CD4-positive, alpha-beta T cell treated with Interferon gamma for 1 hour (primary cell): ENCODE data around the gene MYOF.
"Not testable (repeated sequence)": the region's sequence is repeated elsewhere in the genome, so short reads cannot be mapped to it uniquely, and the experiment has no call there.

Source experiments
- DNase-seq: peaks from one replicate; pipeline ENCODE4 v3.0.0-alpha.2; 2020

MYOF gene

GRCh38 chr10:93481637-93482144 lies 443 bp downstream of the MYOF start:
- no peak for DNase-seq

DNA sequence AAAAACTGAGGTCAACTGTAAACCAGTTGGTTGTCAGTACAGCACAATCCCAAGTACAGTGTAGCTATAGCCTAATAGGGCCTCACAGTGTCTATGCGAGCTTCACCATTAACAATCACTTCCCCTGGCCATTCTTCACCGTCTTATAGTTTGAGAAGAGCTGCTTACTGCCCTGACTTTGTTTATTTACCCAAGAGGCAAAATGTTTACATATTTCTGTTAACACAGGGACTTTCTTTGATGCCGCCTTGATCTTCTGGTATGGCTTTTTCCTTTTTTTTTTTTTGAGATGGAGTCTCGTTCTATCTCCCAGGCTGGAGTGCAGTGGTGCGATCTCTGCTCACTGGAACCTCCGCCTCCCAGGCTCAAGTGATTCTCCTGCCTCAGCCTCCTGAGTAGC lies 3.3 kb downstream of the MYOF start:
- DNase-seq: no peak

DNA sequence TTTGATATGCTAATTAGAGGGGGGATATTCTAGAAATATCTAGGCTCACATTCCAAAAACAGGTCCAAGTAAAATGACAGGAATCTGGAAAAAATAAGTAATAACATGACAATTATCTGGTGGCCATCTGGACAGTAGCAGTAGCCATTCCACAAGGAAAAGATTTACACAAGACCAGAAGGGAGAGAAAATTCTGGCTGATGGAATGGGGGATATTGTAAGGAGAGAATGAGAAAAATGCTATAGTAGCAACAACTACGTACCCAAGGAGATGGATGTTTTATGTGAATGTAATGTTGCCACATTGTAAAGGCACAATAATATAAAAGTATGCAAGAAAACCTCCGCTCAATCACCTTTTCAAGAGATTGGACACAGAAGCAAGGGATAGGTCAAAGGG lies 5.4 kb downstream of the MYOF start:
- no peak for DNase-seq

DNA sequence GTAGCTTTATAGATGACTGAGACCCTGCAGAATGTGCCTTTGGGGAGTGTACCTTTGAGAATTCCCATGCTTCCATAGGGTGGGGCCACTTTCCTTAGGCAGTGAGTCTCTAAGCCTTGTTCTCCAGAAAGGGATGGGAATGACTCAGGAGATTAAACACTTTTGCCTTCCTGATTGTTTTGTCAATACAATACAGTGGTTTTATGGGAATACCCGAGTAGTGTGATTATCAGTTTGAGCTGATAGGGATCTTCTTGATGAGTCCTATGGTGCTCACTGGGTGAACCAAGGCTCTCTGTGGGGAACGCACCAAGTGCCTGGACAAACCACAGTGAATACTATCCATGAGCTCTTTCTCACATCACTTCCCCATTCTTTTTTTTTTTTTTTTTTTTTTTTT lies 6.3 kb downstream of the MYOF start:
- no peak for DNase-seq

DNA sequence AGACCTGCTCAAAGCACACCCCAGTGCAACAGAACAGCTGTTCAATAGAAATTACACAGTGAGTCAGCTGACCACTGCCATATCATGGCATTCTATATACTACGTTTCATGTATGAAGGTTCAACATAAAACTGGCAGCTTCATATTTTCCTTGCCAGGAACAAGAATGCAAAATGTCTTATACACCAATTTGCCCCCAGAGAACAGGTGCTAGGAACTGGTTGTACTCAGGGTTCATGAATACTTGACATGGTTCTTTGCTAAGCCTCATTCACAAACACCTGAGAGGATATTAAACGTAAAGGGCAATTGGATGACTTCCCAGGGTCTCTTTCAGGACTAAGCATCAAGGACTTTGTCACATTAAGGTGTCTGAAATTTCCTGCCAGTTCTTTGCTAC lies 6.9 kb downstream of the MYOF start:
- no peak for DNase-seq

DNA sequence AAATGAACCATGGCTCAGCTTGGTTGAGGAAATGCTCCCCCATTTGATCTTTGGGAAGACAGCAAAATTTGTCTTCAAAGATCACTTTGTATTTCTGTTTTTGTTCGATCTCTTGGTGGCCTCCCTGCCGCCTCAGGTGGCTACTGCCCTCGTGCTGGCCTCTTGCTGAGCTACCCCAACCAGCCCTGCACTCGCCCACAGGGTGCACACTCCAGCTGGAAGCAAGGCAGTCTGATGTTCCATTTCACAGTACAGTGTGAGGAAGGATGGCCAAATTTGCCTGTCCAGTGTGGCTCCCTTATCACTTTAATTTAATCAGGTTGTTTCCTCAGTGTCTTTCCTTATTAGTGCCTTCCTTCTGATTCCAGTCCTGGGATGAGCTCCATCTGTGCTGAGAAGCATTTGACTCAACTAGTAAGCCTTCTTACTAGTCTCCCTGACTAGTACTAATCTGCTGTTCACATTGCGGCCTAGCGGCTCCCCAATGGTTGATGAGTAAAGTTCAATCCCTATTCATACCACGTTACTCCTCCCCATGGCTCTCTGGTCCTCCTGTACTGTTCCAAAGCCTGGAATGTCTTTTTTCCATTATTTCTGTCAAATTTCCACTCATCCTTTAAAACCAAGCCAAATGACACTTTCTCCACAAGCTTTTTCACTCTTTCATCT lies 8.2 kb downstream of the MYOF start:
- no peak for DNase-seq

DNA sequence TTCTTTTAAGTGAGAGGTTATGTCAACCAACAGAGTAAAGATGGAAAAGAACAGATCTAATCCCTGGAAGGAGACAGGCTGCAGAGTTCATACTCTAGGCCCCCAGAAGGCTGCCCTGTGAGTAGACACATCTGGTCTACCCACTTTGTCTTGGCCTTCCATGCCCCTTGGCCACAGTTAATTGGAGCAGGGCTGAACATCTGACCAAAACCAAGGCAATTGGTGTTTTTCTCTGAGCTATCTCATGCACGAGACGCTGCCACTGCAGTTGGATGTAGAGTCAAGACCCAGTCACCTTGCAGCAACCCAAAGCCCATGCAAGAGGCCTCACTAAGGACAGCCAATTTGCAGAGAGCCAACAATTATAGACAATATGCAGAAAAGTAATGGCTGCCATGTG lies 9.0 kb downstream of the MYOF start:
- no peak for DNase-seq

DNA sequence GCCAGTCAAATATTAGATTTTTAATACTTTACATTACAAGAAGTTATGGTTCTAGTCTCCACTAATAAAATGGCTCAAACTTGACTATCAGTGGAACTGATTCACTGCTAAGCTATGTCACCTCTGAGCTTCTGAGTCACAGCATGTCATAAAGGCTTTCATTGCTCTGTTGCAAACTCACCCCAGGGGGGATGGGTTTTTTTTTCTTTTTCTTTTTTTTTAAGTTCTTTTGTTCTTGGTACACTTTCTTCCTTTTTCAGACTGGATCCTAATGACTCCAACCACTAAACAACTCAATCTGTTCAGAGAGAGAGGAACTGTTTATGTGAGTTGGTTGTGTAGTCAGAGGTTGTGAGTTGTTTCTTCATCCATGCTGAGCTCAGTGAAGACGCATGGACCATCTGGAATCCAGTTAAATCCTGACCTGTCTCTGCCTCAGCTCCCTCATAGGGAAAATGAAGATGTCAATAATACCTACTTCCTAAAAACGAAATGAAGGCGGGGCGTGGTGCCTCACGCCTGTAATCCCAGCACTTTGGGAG lies 11.0 kb downstream of the MYOF start:
- no peak for DNase-seq

- no peak for DNase-seq
These were observed 12.7 kb downstream of the MYOF start for GRCh38 chr10:93469454-93469853.

DNA sequence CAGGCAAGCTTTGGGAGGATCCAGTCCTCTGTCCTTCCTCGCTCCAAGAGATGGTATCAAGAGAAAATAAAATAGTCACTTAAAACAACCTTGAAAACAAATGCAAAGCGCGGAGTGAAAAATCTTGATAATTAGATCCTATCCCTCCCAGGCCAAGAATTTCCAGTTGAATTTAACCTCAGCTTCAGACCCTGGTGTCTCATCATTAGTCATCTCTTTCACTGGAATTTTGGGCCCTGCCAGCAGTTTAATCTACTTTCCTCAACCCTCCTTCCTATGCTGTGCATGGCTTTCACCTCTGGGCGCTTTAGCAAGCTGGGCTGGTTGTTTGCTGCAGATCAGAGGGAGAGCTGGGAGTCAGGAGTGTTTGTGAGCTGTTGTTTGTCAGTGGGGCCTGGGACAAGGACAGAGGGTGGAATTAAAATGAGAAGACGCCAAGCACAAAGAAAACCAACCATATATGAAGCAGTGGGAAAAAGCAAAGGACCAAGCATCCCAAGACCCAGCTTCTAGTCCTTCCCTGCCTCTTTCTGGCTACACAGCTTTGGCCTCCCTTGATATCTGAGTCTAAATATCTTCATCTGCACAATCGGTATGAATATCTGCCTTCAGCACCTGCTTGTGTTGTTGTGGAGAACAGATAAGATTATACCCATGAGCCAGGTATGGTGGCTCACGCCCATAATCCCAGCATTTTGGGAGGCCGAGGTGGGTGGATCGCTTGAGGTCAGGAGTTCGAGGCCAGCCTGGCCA lies 13.5 kb downstream of the MYOF start:
- no peak for DNase-seq

- DNase-seq: not testable (repeated sequence)
These were observed 14.5 kb downstream of the MYOF start for GRCh38 chr10:93467635-93468034.

- peak; percentile 10 for DNase-seq
These were observed 16.1 kb downstream of the MYOF start for GRCh38 chr10:93465806-93466675.

- DNase-seq: no peak
These were observed 17.3 kb downstream of the MYOF start for GRCh38 chr10:93464776-93465388.

GRCh38 chr10:93463723-93464476 lies 18.2 kb downstream of the MYOF start:
- no peak for DNase-seq

GRCh38 chr10:93462881-93463280 lies 19.3 kb downstream of the MYOF start:
- DNase-seq: peak; percentile 9

- DNase-seq: no peak
These were observed 19.8 kb downstream of the MYOF start for GRCh38 chr10:93462371-93462770.

GRCh38 chr10:93461807-93462178 lies 20.3 kb downstream of the MYOF start:
- DNase-seq: no peak

DNA sequence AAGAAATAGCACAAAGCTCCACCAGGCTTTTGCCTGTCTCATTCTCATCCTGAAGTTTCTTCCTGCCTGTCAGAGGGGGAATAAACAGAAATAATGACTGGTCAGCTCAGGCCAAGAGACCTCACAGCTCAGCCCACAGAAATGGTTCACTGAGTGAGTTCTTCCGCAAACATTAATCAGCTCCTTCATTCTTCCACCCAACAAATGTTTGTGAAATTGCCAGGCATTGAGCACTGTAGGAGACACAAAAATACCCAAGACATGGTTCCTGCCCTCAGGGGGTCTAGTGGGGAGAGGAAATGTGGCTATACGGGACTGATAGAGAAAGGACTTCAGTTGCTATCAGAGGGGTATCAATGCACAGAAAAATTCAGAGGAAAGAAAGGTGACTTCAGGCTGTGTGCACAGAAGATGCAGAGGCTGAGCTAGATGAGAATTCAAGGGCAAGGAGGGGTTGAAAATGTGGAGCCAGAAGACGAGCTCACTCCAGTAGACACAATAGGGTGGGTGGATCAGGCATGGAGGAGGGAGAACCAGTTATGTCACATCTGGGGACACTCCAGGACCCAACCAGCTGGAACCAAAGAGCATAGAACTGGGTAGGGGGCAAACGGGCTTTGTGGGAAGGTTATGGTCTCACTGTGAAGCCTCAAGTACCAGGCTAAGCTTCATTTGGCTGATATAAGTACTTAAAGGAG lies 20.9 kb downstream of the MYOF start:
- no peak for DNase-seq

GRCh38 chr10:93459466-93459865 lies 22.7 kb downstream of the MYOF start:
- no peak for DNase-seq

GRCh38 chr10:93458821-93459257 lies 23.3 kb downstream of the MYOF start:
- DNase-seq: no peak

DNA sequence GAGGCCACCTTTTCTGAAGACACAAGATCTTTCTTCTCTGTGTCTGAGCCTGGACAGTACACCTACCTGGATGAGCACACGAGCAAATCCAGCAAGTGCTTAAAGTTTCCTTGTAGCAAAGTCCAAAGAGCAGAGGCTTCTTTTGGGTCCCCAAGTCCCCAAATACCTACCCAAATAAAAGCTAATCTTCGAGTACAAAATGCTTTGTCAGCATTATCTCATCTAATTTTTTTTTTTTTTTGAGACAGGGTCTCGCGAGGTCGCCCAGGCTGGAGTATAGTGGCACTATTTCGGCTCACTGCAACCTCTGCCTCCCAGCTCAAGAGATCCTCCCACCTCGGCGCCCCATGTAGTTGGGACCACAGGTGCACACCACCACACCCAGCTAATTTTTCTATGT lies 24.6 kb downstream of the MYOF start:
- DNase-seq: no peak
